ENCODE measurements around the gene ARHGAP19. TPM values are rescaled to one million over a fixed set of nuclear protein-coding genes. Genes with fewer than 3 reads are reported as not detected.
A peak's percentile ranks its signal among the peaks of the same experiment; 100 is the strongest.

The ARHGAP19 gene
- total and polyA plus RNA-seq, 2 experiments from 2014 or later: 5.3 to 18.7 TPM

DNA sequence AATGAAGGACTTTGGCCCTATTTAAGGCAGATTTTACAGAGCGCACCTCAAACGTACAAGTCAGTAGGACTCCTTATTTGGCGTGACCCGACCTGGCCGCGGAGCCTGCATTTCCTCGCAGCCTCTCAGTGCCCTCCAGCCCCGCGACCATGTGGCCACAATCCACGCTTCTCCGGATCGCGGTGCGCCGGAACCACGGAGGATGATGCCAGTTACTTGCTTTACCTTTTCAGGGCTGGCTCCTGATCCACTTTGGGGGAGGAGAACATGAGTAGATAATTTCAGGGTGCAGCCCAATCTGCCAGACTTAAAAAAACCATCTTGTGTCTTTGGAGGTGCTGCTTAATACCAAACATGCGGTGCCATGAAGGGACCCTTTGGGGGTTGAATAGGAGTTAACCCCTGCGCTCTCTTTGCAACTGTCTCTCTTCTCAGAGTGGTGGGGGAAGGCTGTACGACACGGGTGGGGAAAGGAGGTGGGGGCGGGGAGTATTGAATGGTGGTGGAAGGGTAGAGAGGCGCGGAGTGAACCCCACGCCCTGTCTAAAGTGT is 28.1 kb upstream of the ARHGAP19 start:
- H3K9me3 ChIP-seq (ENCODE audit: low read depth): no peaks in the 10 kb centered on the region
- H3K27me3 ChIP-seq: no peaks in the 10 kb centered on the region
- DNase-seq (ENCODE audit: low read depth in 1 of 2, low spot score in 1 of 2): peak in 1 of 2 donors; percentile 33
- H3K4me3 ChIP-seq: peak overlapping the region; percentile 85
- peaks cover 11% of the 10 kb centered on the region for H3K4me1 ChIP-seq (ENCODE audit: low read depth)
- H3K27ac ChIP-seq: no peak overlapping the region
- no peaks in the 10 kb centered on the region for H3K36me3 ChIP-seq
- TF ChIP-seq, protein P1, sequence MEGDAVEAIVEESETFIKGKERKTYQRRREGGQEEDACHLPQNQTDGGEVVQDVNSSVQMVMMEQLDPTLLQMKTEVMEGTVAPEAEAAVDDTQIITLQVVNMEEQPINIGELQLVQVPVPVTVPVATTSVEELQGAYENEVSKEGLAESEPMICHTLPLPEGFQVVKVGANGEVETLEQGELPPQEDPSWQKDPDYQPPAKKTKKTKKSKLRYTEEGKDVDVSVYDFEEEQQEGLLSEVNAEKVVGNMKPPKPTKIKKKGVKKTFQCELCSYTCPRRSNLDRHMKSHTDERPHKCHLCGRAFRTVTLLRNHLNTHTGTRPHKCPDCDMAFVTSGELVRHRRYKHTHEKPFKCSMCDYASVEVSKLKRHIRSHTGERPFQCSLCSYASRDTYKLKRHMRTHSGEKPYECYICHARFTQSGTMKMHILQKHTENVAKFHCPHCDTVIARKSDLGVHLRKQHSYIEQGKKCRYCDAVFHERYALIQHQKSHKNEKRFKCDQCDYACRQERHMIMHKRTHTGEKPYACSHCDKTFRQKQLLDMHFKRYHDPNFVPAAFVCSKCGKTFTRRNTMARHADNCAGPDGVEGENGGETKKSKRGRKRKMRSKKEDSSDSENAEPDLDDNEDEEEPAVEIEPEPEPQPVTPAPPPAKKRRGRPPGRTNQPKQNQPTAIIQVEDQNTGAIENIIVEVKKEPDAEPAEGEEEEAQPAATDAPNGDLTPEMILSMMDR (IDR thresholded peaks at IDR 0.05; ENCODE audit: low read depth, low read length): no peak

DNA sequence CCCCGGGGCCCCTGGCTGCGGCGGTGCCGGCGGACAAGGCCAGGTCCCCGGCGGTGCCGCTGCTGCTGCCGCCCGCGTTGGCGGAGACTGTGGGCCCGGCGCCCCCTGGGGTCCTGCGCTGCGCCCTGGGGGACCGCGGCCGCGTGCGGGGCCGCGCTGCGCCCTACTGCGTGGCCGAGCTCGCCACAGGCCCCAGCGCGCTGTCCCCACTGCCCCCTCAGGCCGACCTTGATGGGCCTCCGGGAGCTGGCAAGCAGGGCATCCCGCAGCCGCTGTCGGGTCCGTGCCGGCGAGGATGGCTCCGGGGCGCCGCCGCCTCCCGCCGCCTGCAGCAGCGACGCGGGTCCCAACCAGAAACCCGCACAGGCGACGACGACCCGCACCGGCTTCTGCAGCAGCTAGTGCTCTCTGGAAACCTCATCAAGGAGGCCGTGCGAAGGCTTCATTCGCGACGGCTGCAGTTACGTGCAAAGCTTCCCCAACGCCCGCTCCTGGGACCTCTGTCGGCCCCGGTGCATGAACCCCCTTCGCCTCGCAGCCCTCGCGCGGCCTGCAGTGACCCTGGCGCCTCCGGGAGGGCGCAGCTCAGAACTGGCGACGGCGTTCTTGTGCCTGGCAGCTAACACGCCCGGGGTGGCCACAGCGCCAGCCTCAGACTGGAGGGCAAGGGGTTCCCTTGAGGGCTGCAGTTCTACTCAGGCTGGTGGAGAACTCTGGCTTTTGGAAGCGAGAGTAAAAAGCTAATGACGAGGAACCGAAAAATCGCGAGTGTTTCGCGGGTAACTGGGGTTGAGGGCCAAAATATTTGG is 27.4 kb upstream of the ARHGAP19 start:
- Histone ChIP-seq H3K36me3 (no peaks in the 10 kb centered on the region), H3K9me3 (ENCODE audit: low read depth) (no peaks in the 10 kb centered on the region), H3K4me3 (peak overlapping the region; percentile 85), H3K27me3 (no peaks in the 10 kb centered on the region), H3K4me1 (ENCODE audit: low read depth) (peaks cover 8% of the 10 kb centered on the region), H3K27ac (peak overlapping the region; percentile 98)
- TF ChIP-seq, protein P1 (IDR thresholded peaks at IDR 0.05; ENCODE audit: low read depth, low read length): peak; percentile 12
- DNase-seq (ENCODE audit: low read depth in 1 of 2, low spot score in 1 of 2): peak in 1 of 2 donors; percentile 71

DNA sequence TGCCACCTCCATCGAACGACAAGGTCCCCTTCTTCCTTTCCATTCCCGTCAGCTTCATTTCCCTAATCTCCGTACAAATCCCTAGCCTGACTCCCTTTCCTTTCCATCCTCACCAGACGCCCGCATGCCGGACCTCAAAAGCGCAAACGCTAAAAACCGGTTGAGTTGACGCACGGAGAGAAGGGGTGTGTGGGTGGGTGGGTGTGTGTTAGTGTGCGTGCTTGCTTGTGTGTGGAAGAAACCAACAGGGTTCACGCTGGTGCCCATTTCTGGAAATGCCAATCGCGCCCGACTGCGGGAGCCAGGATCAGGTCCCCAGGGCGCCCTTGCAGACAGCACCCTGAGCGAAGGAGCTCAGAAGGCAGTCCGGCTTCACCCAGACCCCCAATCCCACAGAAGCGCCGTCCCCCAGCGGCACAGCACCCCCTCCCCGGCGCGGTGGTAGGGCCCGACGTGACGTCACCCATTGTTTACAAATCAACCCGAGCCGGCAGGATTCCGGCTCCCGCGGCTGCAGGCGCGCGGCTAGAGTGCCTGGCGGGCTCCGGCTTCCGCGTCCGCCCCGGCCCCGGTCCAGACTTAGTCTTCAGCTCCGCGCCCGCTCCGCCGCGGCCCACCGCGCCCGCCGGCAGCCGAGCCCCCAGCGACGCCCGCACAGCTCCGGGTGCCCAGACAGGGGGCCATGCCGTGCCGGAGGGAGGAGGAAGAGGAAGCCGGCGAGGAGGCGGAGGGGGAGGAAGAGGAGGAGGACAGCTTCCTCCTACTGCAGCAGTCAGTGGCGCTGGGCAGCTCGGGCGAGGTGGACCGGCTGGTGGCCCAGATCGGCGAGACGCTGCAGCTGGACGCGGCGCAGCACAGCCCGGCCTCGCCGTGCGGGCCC is 26.6 kb upstream of the ARHGAP19 start, which contains the start of gene FRAT1:
TSS of gene FRAT1 (plus strand) at position 500 of the 880 bp plus-strand sequence. CDS start at position 683, 183 bp downstream.
- DNase-seq (ENCODE audit: low read depth in 1 of 2, low spot score in 1 of 2): peak; percentile 94
- Histone ChIP-seq H3K27me3 (no peaks in the 10 kb centered on the region), H3K4me1 (ENCODE audit: low read depth) (peaks cover 8% of the 10 kb centered on the region), H3K9me3 (ENCODE audit: low read depth) (no peaks in the 10 kb centered on the region), H3K27ac (peak within 1 kb of the TSS; percentile 98), H3K4me3 (peak within 1 kb of the TSS; percentile 85), H3K36me3 (no peaks in the 10 kb centered on the region)
- TF ChIP-seq, protein P1 (IDR thresholded peaks at IDR 0.05; ENCODE audit: low read depth, low read length): no peak

DNA sequence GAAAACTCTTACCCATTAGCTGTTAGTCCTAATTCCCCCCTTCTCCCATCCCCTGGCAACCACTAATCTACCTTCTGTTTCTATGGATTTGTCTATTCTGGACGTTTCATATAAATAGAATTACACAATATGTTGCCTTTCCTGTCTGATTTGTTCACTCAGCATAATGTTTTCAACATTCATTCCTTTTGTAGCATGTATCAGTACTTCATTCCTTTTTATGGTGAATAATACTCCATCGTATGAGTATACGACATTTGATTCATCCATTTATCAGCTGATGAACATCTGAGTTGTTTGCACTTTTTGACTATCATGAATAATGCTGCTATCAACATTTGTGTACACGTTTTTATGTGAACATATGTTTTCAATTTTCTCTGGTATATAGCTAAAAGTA is 22.2 kb upstream of the ARHGAP19 start:
- no peaks in the 10 kb centered on the region for H3K27me3 ChIP-seq
- no peaks in the 10 kb centered on the region for H3K9me3 ChIP-seq (ENCODE audit: low read depth)
- H3K27ac ChIP-seq: no peak overlapping the region
- no peaks in the 10 kb centered on the region for H3K4me1 ChIP-seq (ENCODE audit: low read depth)
- no peak overlapping the region for H3K4me3 ChIP-seq
- TF ChIP-seq, protein P1 (IDR thresholded peaks at IDR 0.05; ENCODE audit: low read depth, low read length): no peak
- no peaks in the 10 kb centered on the region for H3K36me3 ChIP-seq
- DNase-seq (ENCODE audit: low read depth in 1 of 2, low spot score in 1 of 2): no peak

DNA sequence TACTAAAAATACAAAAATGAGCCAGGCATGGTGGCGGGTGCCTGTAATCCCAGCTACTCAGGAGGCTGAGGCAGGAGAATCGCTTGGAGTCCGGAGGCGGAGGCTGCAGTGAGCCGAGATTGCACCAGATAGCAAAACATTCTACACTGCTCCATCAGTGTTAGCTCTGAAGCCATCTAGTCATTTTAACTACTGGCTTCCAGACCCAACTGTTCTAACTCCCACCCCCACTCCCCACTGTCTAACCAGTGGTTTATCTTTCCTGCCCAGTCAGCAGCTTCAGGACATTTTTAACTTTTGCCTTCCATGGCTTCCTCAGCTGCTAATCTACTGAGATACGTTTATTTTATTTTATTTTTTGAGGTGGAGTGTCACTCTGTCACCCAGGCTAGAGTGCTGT is 20.5 kb upstream of the ARHGAP19 start:
- no peaks in the 10 kb centered on the region for H3K9me3 ChIP-seq (ENCODE audit: low read depth)
- no peaks in the 10 kb centered on the region for H3K4me1 ChIP-seq (ENCODE audit: low read depth)
- TF ChIP-seq, protein P1 (IDR thresholded peaks at IDR 0.05; ENCODE audit: low read depth, low read length): no peak
- H3K36me3 ChIP-seq: no peaks in the 10 kb centered on the region
- H3K4me3 ChIP-seq: no peak overlapping the region
- DNase-seq (ENCODE audit: low read depth in 1 of 2, low spot score in 1 of 2): no peak
- no peaks in the 10 kb centered on the region for H3K27me3 ChIP-seq
- no peak overlapping the region for H3K27ac ChIP-seq
